Fibroblast of lung (primary cell): ENCODE results near the gene ZER1. TPM values are rescaled to one million over a fixed set of nuclear protein-coding genes. Genes with fewer than 3 reads are reported as not detected.

ENCODE experiments used
- DNase-seq, 2 donors: peaks; one replicate each; pipeline versions ENCODE4 v3.0.0 to v3.0.0-alpha.2; 2010; ENCODE audit warnings: low read depth in 2 of 2
- H2AFZ ChIP-seq: 2 replicates; pipeline ENCODE4 v1.5.1; 2012; ENCODE audit warnings: low read length, control low read depth, inconsistent platforms
- H3K27ac ChIP-seq: 2 replicates; pipeline ENCODE4 v1.5.1; 2011; ENCODE audit warnings: low read length, control low read depth; ENCODE audit not compliant: insufficient read depth
- H3K27me3 ChIP-seq: 2 replicates; pipeline ENCODE4 v1.5.1; 2011; ENCODE audit warnings: mild to moderate bottlenecking, low read length; ENCODE audit not compliant: control insufficient read depth, insufficient read depth
- H3K36me3 ChIP-seq: 2 replicates; pipeline ENCODE4 v1.5.1; 2011; ENCODE audit warnings: low read length; ENCODE audit not compliant: control insufficient read depth, insufficient read depth
- H3K4me1 ChIP-seq: 2 replicates; pipeline ENCODE4 v1.5.1; 2011; ENCODE audit warnings: low read length; ENCODE audit not compliant: control insufficient read depth, insufficient read depth; ENCODE audit errors: extremely low read depth
- H3K4me2 ChIP-seq: 2 replicates; pipeline ENCODE4 v1.5.1; 2011; ENCODE audit warnings: low read length, control low read depth; ENCODE audit not compliant: insufficient read depth; ENCODE audit errors: extremely low read depth
- H3K4me3 ChIP-seq, 4 experiments: fragments of 200-600 bp in 1 of 4; sonication (generic) in 1 of 4; replicated peaks in 1 of 4; 2 replicates each; pipeline ENCODE4 v1.5.1; 2011 to 2016; ENCODE audit warnings: low read length in 4 of 4, low read depth in 3 of 4, mild to moderate bottlenecking in 3 of 4, control low read depth in 2 of 4, inconsistent platforms in 1 of 4, mixed read lengths in 1 of 4; ENCODE audit not compliant: insufficient read depth in 1 of 4; ENCODE audit errors: control extremely low read depth in 1 of 4
- H3K79me2 ChIP-seq: 2 replicates; pipeline ENCODE4 v1.5.1; 2012; ENCODE audit warnings: mild to moderate bottlenecking, low read length, inconsistent platforms; ENCODE audit not compliant: control insufficient read depth, insufficient read depth
- H3K9ac ChIP-seq: 2 replicates; pipeline ENCODE4 v1.5.1; 2011; ENCODE audit warnings: mild to moderate bottlenecking, low read length, control low read depth; ENCODE audit not compliant: insufficient read depth
- H3K9me3 ChIP-seq: 2 replicates; pipeline ENCODE4 v1.5.1; 2012; ENCODE audit warnings: low read depth, low read length; ENCODE audit not compliant: control insufficient read depth, insufficient read depth
- H4K20me1 ChIP-seq: 2 replicates; pipeline ENCODE4 v1.5.1; 2011; ENCODE audit warnings: low read length; ENCODE audit not compliant: control insufficient read depth, insufficient read depth; ENCODE audit errors: extremely low read depth
- CTCF ChIP-seq, 2 donors: IDR thresholded peaks in 1 of 2; conservative IDR thresholded peaks in 1 of 2; 1 replicate in 1 of 2; 2 replicates in 1 of 2; pipeline ENCODE4 v1.5.1; 2011 to 2012; ENCODE audit warnings: low read length in 2 of 2, control low read depth in 1 of 2, inconsistent platforms in 1 of 2, low read depth in 1 of 2, mild to moderate bottlenecking in 1 of 2
- EZH2 ChIP-seq: IDR thresholded peaks from 2 replicates; pipeline ENCODE4 v1.5.1; 2012; ENCODE audit warnings: low read length, control low read depth, mild to moderate bottlenecking; ENCODE audit errors: missing control alignments
- polyA plus RNA-seq, 2 donors: library from polyadenylated mRNA; depleted of rRNA in 1 of 2; stranded (reverse) in 1 of 2; unstranded in 1 of 2; fragments of >200 nt; gene quantifications; 2 replicates each; pipeline ENCODE4 v1.2.1, GENCODE V29; 2011 to 2012; ENCODE audit warnings: missing spikeins in 1 of 2
- total RNA-seq: library from RNA; depleted of rRNA; stranded (reverse); fragments of >200 nt; gene quantifications from 2 replicates; pipeline ENCODE4 v1.2.1, GENCODE V29; 2014

The ZER1 gene
- total and polyA plus RNA-seq, 2 donors (not counting 1 experiment from before 2014, with no cell fraction given) = 21.5 to 26.3 TPM

DNA sequence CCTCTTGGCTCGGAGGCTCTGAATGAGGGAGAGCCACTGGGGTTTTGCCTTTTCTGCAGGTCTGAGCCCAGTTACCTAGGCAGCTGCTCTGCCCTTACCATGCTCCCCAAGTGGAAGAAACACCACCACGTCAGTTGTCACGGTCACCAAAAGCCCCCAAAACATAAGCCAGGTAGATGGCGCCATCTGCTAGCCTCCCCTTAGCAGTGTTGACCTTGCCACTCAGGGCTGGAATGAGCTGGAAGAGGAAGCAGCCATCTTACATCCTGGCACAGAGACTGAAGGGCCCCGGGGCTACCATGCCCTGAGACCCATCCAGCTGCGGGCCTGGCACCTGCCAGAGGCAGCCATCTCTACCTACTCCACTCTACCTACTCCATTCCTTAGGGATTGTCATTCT lies 7.4 kb downstream of the ZER1 start:
- Histone ChIP-seq H2AFZ (no peak overlapping the region), H3K9ac (no peak overlapping the region), H3K27me3 (no peaks in the 10 kb centered on the region), H3K36me3 (no peaks in the 10 kb centered on the region), H4K20me1 (no peaks in the 10 kb centered on the region), H3K4me3 (no peak overlapping the region), H3K9me3 (no peaks in the 10 kb centered on the region), H3K4me1 (no peaks in the 10 kb centered on the region), H3K4me2 (no peak overlapping the region), H3K27ac (no peak overlapping the region), H3K79me2 (peaks cover 1% of the 10 kb centered on the region)
- no peak for DNase-seq
- TF ChIP-seq EZH2 = no peak
- no peak for TF ChIP-seq CTCF (conservative IDR thresholded peaks at IDR 0.05 in 1 of 2, IDR thresholded peaks at IDR 0.05 in 1 of 2; ENCODE audit: low read depth in 1 of 2, low read length in 2 of 2)

DNA sequence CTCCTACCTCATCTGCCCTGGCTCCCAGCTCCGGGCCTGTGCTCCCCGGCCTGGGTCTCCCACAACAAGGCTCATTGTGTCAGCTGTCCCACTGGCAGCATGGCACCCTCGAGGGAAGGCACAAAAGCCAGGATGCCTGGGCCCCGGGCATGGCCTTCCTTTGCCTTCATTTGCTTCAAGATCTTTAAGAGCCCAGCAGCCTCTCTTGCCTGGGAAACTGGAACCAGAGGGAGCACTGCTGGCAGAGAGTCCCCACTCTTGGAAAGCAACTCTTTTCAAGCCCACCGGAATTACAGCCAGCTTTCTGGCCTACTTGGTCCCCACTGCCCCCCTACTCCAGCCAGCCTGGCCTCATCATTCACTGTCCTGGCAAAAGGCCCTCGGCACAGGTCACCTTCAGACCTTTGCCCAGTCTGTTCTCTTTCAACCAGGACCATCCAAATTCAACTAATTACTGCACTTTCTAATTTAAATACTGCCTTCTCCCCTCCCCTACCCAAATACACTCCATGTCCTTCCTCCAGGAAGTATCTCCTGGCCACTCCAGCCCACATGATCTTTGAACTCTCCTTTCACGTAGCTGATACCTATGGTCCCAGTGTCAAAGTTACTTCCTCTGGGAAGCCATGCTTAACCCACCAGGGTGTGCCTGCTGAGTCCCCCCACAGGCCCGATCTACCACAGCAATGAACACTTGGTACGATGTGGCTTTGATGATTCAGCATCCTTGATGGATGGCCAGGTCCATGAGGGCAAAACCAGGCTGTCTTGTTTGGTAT lies 8.9 kb downstream of the ZER1 start:
- H3K4me2 ChIP-seq = no peak overlapping the region
- H3K9me3 ChIP-seq = no peaks in the 10 kb centered on the region
- no peaks in the 10 kb centered on the region for H4K20me1 ChIP-seq
- no peaks in the 10 kb centered on the region for H3K79me2 ChIP-seq
- H3K4me1 ChIP-seq = no peaks in the 10 kb centered on the region
- H2AFZ ChIP-seq = no peak overlapping the region
- H3K4me3 ChIP-seq = no peak overlapping the region
- H3K36me3 ChIP-seq = no peaks in the 10 kb centered on the region
- H3K9ac ChIP-seq = no peak overlapping the region
- H3K27ac ChIP-seq = no peak overlapping the region
- H3K27me3 ChIP-seq = no peaks in the 10 kb centered on the region
- no peak for DNase-seq
- TF ChIP-seq CTCF (conservative IDR thresholded peaks at IDR 0.05 in 1 of 2, IDR thresholded peaks at IDR 0.05 in 1 of 2; ENCODE audit: low read depth in 1 of 2, low read length in 2 of 2) (no peak), EZH2 (no peak)

GRCh38 chr9:128757602-128758001 lies 14.1 kb downstream of the ZER1 start:
- H3K9ac ChIP-seq = no peak overlapping the region
- H3K36me3 ChIP-seq = peaks cover 6% of the 10 kb centered on the region
- H3K4me1 ChIP-seq = no peaks in the 10 kb centered on the region
- no peak for DNase-seq
- H2AFZ ChIP-seq = no peak overlapping the region
- no peaks in the 10 kb centered on the region for H4K20me1 ChIP-seq
- no peak for TF ChIP-seq CTCF (conservative IDR thresholded peaks at IDR 0.05 in 1 of 2, IDR thresholded peaks at IDR 0.05 in 1 of 2; ENCODE audit: low read depth in 1 of 2, low read length in 2 of 2)
- TF ChIP-seq EZH2 = no peak
- H3K9me3 ChIP-seq = no peaks in the 10 kb centered on the region
- no peaks in the 10 kb centered on the region for H3K27me3 ChIP-seq
- H3K4me2 ChIP-seq = no peak overlapping the region
- no peaks in the 10 kb centered on the region for H3K79me2 ChIP-seq
- no peak overlapping the region for H3K4me3 ChIP-seq
- no peak overlapping the region for H3K27ac ChIP-seq
